Activated T-helper 2 cell treated with anti-CD3 and anti-CD28 coated beads, Interferon-gamma antibody, Interleukin-2, Interleukin-4, amounts not matched to agents 10 μg/mL and 5 μg/mL and 100 μg/mL, durations not matched to agents 14 hours and 24 hours and 36 hours (primary cell): ENCODE data around the gene GRAP2. TPM values are rescaled to one million over a fixed set of nuclear protein-coding genes. Genes with fewer than 3 reads are reported as not detected.
A peak's percentile ranks its signal among the peaks of the same experiment; 100 is the strongest.

Experiments used
- DNase-seq: peaks from one replicate; pipeline ENCODE4 v3.0.0; 2021; ENCODE audit warnings: low spot score
- H3K27ac Mint-ChIP-seq: one replicate; pipeline ENCODE4 v1.8.0; 2021; ENCODE audit warnings: mixed read lengths
- H3K27me3 Mint-ChIP-seq: one replicate; pipeline ENCODE4 v1.8.0; 2021; ENCODE audit warnings: low read depth, mixed read lengths
- H3K36me3 Mint-ChIP-seq: one replicate; pipeline ENCODE4 v1.8.0; 2021; ENCODE audit warnings: low read depth, mixed read lengths
- H3K4me1 Mint-ChIP-seq: one replicate; pipeline ENCODE4 v1.8.0; 2021; ENCODE audit warnings: low read depth, mixed read lengths
- H3K4me3 Mint-ChIP-seq: one replicate; pipeline ENCODE4 v1.8.0; 2021; ENCODE audit warnings: low read depth, mild to moderate bottlenecking, moderate library complexity, mixed read lengths
- H3K9me3 Mint-ChIP-seq: one replicate; pipeline ENCODE4 v1.8.0; 2021; ENCODE audit warnings: mixed read lengths
- intact Hi-C: fragments of 100-400 bp; cut with micrococcal nuclease; formaldehyde crosslinking; loops from one replicate; pipeline ENCODE4 v1.15.1; 2023
- total RNA-seq: library from RNA; stranded (reverse); gene quantifications from 2 replicates; pipeline ENCODE4 v1.2.3, GENCODE V29; 2022

Gene GRAP2
- total RNA-seq, 1 donor from 2014 or later: 46.5 TPM

- intact Hi-C loops: loop anchor here (5.0 kb wide), 2 partner anchors 90 to 400 kb away; partner anchors contain the start of gene RPS19BP1
- H3K4me3 Mint-ChIP-seq: no peak overlapping the region
- peaks cover 43% of the 10 kb centered on the region for H3K4me1 Mint-ChIP-seq
- H3K36me3 Mint-ChIP-seq: peaks cover 26% of the 10 kb centered on the region
- DNase-seq: no peak
- H3K27ac Mint-ChIP-seq: peak overlapping the region; percentile 16
- no peaks in the 10 kb centered on the region for H3K9me3 Mint-ChIP-seq
- H3K27me3 Mint-ChIP-seq: no peaks in the 10 kb centered on the region
Measured at GRCh38 chr22:39932166-39932565, 31.3 kb downstream of the GRAP2 start.

- intact Hi-C loops: loop anchor here (5.0 kb wide), 2 partner anchors 89 to 401 kb away; partner anchors contain the start of gene RPS19BP1
- peak overlapping the region; percentile 89 for H3K27ac Mint-ChIP-seq
- peaks cover 52% of the 10 kb centered on the region for H3K4me1 Mint-ChIP-seq
- no peaks in the 10 kb centered on the region for H3K9me3 Mint-ChIP-seq
- DNase-seq: peak; percentile 54
- H3K36me3 Mint-ChIP-seq: peaks cover 20% of the 10 kb centered on the region
- H3K4me3 Mint-ChIP-seq: peak overlapping the region; percentile 75
- no peaks in the 10 kb centered on the region for H3K27me3 Mint-ChIP-seq
Measured at GRCh38 chr22:39932918-39933649, 32.2 kb downstream of the GRAP2 start.

GRCh38 chr22:39933741-39934140 is 32.9 kb downstream of the GRAP2 start:
- peak overlapping the region; percentile 75 for H3K4me3 Mint-ChIP-seq
- no peaks in the 10 kb centered on the region for H3K9me3 Mint-ChIP-seq
- intact Hi-C loops: loop anchor here (5.0 kb wide), 2 partner anchors 89 to 401 kb away; partner anchors contain the start of gene RPS19BP1
- peaks cover 58% of the 10 kb centered on the region for H3K4me1 Mint-ChIP-seq
- peaks cover 21% of the 10 kb centered on the region for H3K36me3 Mint-ChIP-seq
- H3K27me3 Mint-ChIP-seq: no peaks in the 10 kb centered on the region
- H3K27ac Mint-ChIP-seq: peak overlapping the region; percentile 89
- no peak for DNase-seq

- peaks cover 21% of the 10 kb centered on the region for H3K36me3 Mint-ChIP-seq
- no peak for DNase-seq
- H3K4me3 Mint-ChIP-seq: peak overlapping the region; percentile 64
- no peaks in the 10 kb centered on the region for H3K27me3 Mint-ChIP-seq
- H3K27ac Mint-ChIP-seq: peak overlapping the region; percentile 89
- H3K9me3 Mint-ChIP-seq: no peaks in the 10 kb centered on the region
- H3K4me1 Mint-ChIP-seq: peaks cover 68% of the 10 kb centered on the region
- intact Hi-C loops: loop anchor here (5.0 kb wide), 1 partner anchor 33 kb away; the partner anchor contains the start of gene GRAP2
Measured at GRCh38 chr22:39935116-39935515, 34.2 kb downstream of the GRAP2 start.

- Mint-ChIP-seq H3K36me3 (peaks cover 25% of the 10 kb centered on the region), H3K4me3 (peak overlapping the region; percentile 72), H3K27me3 (no peaks in the 10 kb centered on the region), H3K9me3 (no peaks in the 10 kb centered on the region), H3K27ac (peak overlapping the region; percentile 80), H3K4me1 (peaks cover 73% of the 10 kb centered on the region)
- intact Hi-C loops: loop anchor here (2.0 to 5.0 kb wide), 2 partner anchors 15 to 33 kb away; partner anchors contain the start of gene GRAP2
- DNase-seq: no peak
Measured at GRCh38 chr22:39935612-39936011, 34.7 kb downstream of the GRAP2 start.

GRCh38 chr22:39936523-39937145 is 35.8 kb downstream of the GRAP2 start:
- intact Hi-C loops: loop anchor here (2.0 to 5.0 kb wide), 2 partner anchors 14 to 34 kb away; partner anchors contain the start of gene GRAP2
- peak overlapping the region; percentile 75 for H3K27ac Mint-ChIP-seq
- DNase-seq: no peak
- H3K9me3 Mint-ChIP-seq: no peaks in the 10 kb centered on the region
- peak overlapping the region; percentile 72 for H3K4me3 Mint-ChIP-seq
- no peaks in the 10 kb centered on the region for H3K27me3 Mint-ChIP-seq
- peaks cover 30% of the 10 kb centered on the region for H3K36me3 Mint-ChIP-seq
- peaks cover 83% of the 10 kb centered on the region for H3K4me1 Mint-ChIP-seq

GRCh38 chr22:39937906-39938305 is 37.0 kb downstream of the GRAP2 start:
- DNase-seq: no peak
- H3K4me1 Mint-ChIP-seq: peaks cover 93% of the 10 kb centered on the region
- H3K27me3 Mint-ChIP-seq: no peaks in the 10 kb centered on the region
- peak overlapping the region; percentile 60 for H3K27ac Mint-ChIP-seq
- intact Hi-C loops: loop anchor here (2.0 to 5.0 kb wide), 3 partner anchors 13 to 36 kb away; partner anchors contain the start of genes GRAP2 and TMA7B
- peaks cover 33% of the 10 kb centered on the region for H3K36me3 Mint-ChIP-seq
- H3K9me3 Mint-ChIP-seq: no peaks in the 10 kb centered on the region
- peak overlapping the region; percentile 23 for H3K4me3 Mint-ChIP-seq

GRCh38 chr22:39938509-39939111 is 37.7 kb downstream of the GRAP2 start:
- no peaks in the 10 kb centered on the region for H3K27me3 Mint-ChIP-seq
- H3K4me3 Mint-ChIP-seq: peak overlapping the region; percentile 18
- H3K4me1 Mint-ChIP-seq: peaks cover 93% of the 10 kb centered on the region
- DNase-seq: no peak
- peaks cover 33% of the 10 kb centered on the region for H3K36me3 Mint-ChIP-seq
- H3K9me3 Mint-ChIP-seq: no peaks in the 10 kb centered on the region
- intact Hi-C loops: loop anchor here (2.0 to 5.0 kb wide), 2 partner anchors 22 to 36 kb away; partner anchors contain the start of genes GRAP2 and TMA7B
- peak overlapping the region; percentile 60 for H3K27ac Mint-ChIP-seq

GRCh38 chr22:39939830-39940229 is 38.9 kb downstream of the GRAP2 start:
- Mint-ChIP-seq H3K4me3 (no peak overlapping the region), H3K27me3 (no peaks in the 10 kb centered on the region), H3K9me3 (no peaks in the 10 kb centered on the region), H3K36me3 (peaks cover 40% of the 10 kb centered on the region), H3K4me1 (peaks cover 91% of the 10 kb centered on the region), H3K27ac (no peak overlapping the region)
- intact Hi-C loops: loop anchor here (2.0 to 5.0 kb wide), 2 partner anchors 21 to 38 kb away; partner anchors contain the start of genes GRAP2 and TMA7B
- no peak for DNase-seq

- no peaks in the 10 kb centered on the region for H3K9me3 Mint-ChIP-seq
- H3K36me3 Mint-ChIP-seq: peaks cover 45% of the 10 kb centered on the region
- DNase-seq: no peak
- H3K27ac Mint-ChIP-seq: peak overlapping the region; percentile 43
- H3K27me3 Mint-ChIP-seq: no peaks in the 10 kb centered on the region
- peaks cover 90% of the 10 kb centered on the region for H3K4me1 Mint-ChIP-seq
- H3K4me3 Mint-ChIP-seq: peak overlapping the region; percentile 23
- intact Hi-C loops: no loop called here
Measured at GRCh38 chr22:39940757-39941305, 39.9 kb downstream of the GRAP2 start.

- intact Hi-C loops: no loop called here
- Mint-ChIP-seq H3K27me3 (no peaks in the 10 kb centered on the region), H3K4me3 (no peak overlapping the region), H3K4me1 (peaks cover 88% of the 10 kb centered on the region), H3K9me3 (no peaks in the 10 kb centered on the region), H3K27ac (peak overlapping the region; percentile 64), H3K36me3 (peaks cover 40% of the 10 kb centered on the region)
- DNase-seq: no peak
Measured at GRCh38 chr22:39941601-39942000, 40.7 kb downstream of the GRAP2 start.
